Measurements from ENCODE around the gene NRG2.

NRG2 gene

GRCh38 chr5:140010798-140011197 lies 32.3 kb downstream of the NRG2 start:
- DNase-seq = no peak
- H3K27me3 ChIP-seq (ENCODE audit: insufficient read depth, low read depth, severe bottlenecking) = no peaks in the 10 kb centered on the region
- H3K27ac ChIP-seq = no peak overlapping the region
- H3K9me3 ChIP-seq (ENCODE audit: severe bottlenecking) = no peaks in the 10 kb centered on the region
- TF ChIP-seq CTCF (IDR thresholded peaks at IDR 0.05; ENCODE audit: low read depth, low read length) = no peak
- H3K4me3 ChIP-seq (ENCODE audit: low read depth, low read length) = no peak overlapping the region
- no peaks in the 10 kb centered on the region for H3K36me3 ChIP-seq

DNA sequence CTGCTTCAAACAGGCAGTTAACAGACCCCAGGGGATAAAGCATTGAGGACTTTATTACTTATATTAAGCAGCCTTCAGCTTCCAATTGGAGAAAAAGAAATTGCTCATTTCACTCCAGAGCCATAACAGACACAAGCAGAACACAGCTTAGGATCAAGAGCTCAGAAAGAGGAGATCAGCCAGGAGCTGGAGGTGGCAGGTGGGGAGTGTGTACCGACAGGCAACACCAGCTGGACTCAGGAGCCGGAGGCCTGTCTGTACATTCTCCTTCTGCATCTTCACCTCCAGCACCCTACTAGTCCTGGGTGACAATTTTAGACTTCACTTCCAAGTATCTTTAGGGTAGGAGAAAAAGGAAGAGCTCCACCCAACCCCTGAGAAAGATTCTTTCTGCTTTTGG lies 35.8 kb downstream of the NRG2 start:
- DNase-seq = peak; percentile 84
- Histone ChIP-seq H3K4me3 (ENCODE audit: low read depth, low read length) (no peak overlapping the region), H3K36me3 (no peaks in the 10 kb centered on the region), H3K27me3 (ENCODE audit: insufficient read depth, low read depth, severe bottlenecking) (no peaks in the 10 kb centered on the region), H3K27ac (peak overlapping the region; percentile 81), H3K9me3 (ENCODE audit: severe bottlenecking) (no peaks in the 10 kb centered on the region)
- TF ChIP-seq CTCF (IDR thresholded peaks at IDR 0.05; ENCODE audit: low read depth, low read length) = no peak

- no peaks in the 10 kb centered on the region for H3K36me3 ChIP-seq
- H3K27ac ChIP-seq = no peak overlapping the region; the same call in 1 of the 2 replicates
- TF ChIP-seq CTCF (IDR thresholded peaks at IDR 0.05; ENCODE audit: low read depth, low read length) = no peak
- no peaks in the 10 kb centered on the region for H3K27me3 ChIP-seq (ENCODE audit: insufficient read depth, low read depth, severe bottlenecking)
- no peak overlapping the region for H3K4me3 ChIP-seq (ENCODE audit: low read depth, low read length)
- no peaks in the 10 kb centered on the region for H3K9me3 ChIP-seq (ENCODE audit: severe bottlenecking)
- no peak for DNase-seq
Observed at GRCh38 chr5:140005145-140005591, 37.9 kb downstream of the NRG2 start.

DNA sequence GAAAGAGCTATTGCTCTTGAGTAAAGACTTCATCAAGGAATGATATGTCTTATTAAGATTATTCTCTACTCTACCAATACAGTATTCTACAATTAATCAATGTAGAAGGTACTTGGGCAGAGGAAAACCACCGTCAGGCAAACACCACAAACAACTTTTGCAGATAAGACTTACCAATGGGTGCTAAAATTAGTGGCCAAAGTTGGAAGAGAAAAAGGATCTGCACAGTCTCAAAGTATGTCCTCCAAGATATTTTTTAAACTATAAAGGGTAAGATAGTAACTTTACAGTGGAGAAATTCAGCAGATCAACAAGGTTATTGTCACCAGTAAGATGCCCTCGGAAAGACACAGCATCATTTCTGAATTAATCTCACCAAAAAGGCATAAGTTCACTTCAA lies 38.9 kb downstream of the NRG2 start:
- Histone ChIP-seq H3K36me3 (no peaks in the 10 kb centered on the region), H3K4me3 (ENCODE audit: low read depth, low read length) (no peak overlapping the region), H3K9me3 (ENCODE audit: severe bottlenecking) (no peaks in the 10 kb centered on the region), H3K27me3 (ENCODE audit: insufficient read depth, low read depth, severe bottlenecking) (no peaks in the 10 kb centered on the region), H3K27ac (no peak overlapping the region)
- no peak for DNase-seq
- TF ChIP-seq CTCF (IDR thresholded peaks at IDR 0.05; ENCODE audit: low read depth, low read length) = no peak

DNA sequence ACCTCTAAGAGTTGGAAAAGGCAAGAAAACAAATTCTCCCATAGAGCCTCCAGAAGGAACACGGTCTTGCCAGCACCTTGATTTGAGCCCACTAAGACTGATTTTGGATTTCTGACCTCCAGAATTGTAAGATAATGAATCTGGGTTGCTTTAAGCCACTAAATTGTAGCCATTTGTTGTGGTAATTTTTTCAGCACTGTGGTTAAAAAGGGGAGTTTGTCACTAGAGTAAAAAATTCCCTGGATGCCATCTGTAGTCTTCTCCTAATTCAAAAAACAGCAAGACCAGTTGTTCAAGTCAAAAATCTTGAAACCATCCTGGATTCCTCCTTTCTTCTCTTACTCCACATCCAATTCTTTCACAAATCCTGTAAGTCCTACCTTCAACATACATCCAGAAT lies 39.6 kb downstream of the NRG2 start:
- TF ChIP-seq CTCF (IDR thresholded peaks at IDR 0.05; ENCODE audit: low read depth, low read length) = no peak
- no peaks in the 10 kb centered on the region for H3K36me3 ChIP-seq
- H3K27me3 ChIP-seq (ENCODE audit: insufficient read depth, low read depth, severe bottlenecking) = no peaks in the 10 kb centered on the region
- H3K9me3 ChIP-seq (ENCODE audit: severe bottlenecking) = no peaks in the 10 kb centered on the region
- no peak for DNase-seq
- H3K27ac ChIP-seq = no peak overlapping the region
- no peak overlapping the region for H3K4me3 ChIP-seq (ENCODE audit: low read depth, low read length)

DNA sequence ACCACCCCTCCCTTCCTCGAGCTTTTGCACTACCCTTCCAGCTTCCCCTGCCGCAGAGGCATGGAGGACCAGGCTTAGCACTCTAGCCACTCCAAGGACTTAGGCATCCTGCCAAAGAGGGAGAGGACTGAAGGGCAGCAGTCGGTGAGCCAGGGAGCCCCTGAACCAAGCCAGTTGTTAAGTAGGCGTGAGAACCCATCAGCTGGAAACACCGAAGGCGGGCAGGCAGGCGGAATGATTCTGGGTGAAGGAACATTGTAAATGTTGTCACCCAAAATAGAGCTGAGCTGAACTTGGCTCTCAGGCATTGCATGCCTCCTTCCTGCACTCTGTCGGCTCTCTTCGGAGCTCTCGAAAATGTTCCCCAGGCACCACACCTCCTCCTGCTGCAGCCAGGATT lies 42.8 kb downstream of the NRG2 start:
- Histone ChIP-seq H3K4me3 (ENCODE audit: low read depth, low read length) (no peak overlapping the region), H3K9me3 (ENCODE audit: severe bottlenecking) (no peaks in the 10 kb centered on the region), H3K27me3 (ENCODE audit: insufficient read depth, low read depth, severe bottlenecking) (no peaks in the 10 kb centered on the region), H3K27ac (no peak overlapping the region), H3K36me3 (no peaks in the 10 kb centered on the region)
- TF ChIP-seq CTCF (IDR thresholded peaks at IDR 0.05; ENCODE audit: low read depth, low read length) = no peak
- no peak for DNase-seq

Measured in WERI-Rb-1 (cell line).